Neural progenitor cell (in vitro differentiated cells): ENCODE data around the gene EPHA1.

ENCODE experiments used
- CTCF ChIP-seq: fragments of 200-600 bp; sonication (generic); IDR thresholded peaks from 2 replicates; pipeline ENCODE4 v1.5.1; 2017; ENCODE audit warnings: antibody characterized with exemption, mild to moderate bottlenecking
- EZH2 ChIP-seq: fragments of 200-600 bp; sonication (generic); IDR thresholded peaks from 2 replicates; pipeline ENCODE4 v1.6.1; 2017; ENCODE audit warnings: antibody characterized with exemption, mild to moderate bottlenecking, moderate library complexity
- EZH2phosphoT487 ChIP-seq: fragments of 200-600 bp; sonication (generic); IDR thresholded peaks from 2 replicates; pipeline ENCODE4 v1.6.1; 2017; ENCODE audit warnings: antibody characterized with exemption

GRCh38 chr7:143422033-143422432, 13.4 kb upstream of the EPHA1 start:
- TF ChIP-seq CTCF (no peak), EZH2phosphoT487 (no peak), EZH2 (no peak)
